MCF 10A (cell line): ENCODE results near the gene FOXP1. TPM values are rescaled to one million over a fixed set of nuclear protein-coding genes. Genes with fewer than 3 reads are reported as not detected.

Experiments
- BruUV-seq: library from RNA; stranded (reverse); fragments of 400-500 nt; replicated peaks from 2 replicates; lab custom pipeline; 2021; lab: Mats Ljungman, UMichigan
- CTCF ChIA-PET: fragments of 300-600 bp; sonication (Branson Sonifier 250); formaldehyde crosslinking; extraction: SDS; loops from one replicate; lab custom pipeline; 2021; ENCODE audit warnings: antibody characterized with exemption, inconsistent platforms; lab: Yijun Ruan, JAX
- POLR2A ChIA-PET: fragments of 300-600, 350-650 bp; sonication (Branson Sonifier 250); formaldehyde crosslinking; extraction: SDS; loops from one replicate; lab custom pipeline; 2020; ENCODE audit warnings: antibody characterized with exemption, inconsistent platforms; lab: Yijun Ruan, JAX
- DNase-seq: peaks from one replicate; pipeline ENCODE4 v3.0.0-alpha.2; 2018; ENCODE audit not compliant: unreplicated experiment
- H3K27ac Mint-ChIP-seq: one replicate; pipeline ENCODE4 v1.8.0; 2022; ENCODE audit warnings: mild to moderate bottlenecking, low read depth, mixed read lengths; ENCODE audit not compliant: unreplicated experiment
- H3K27me3 Mint-ChIP-seq: one replicate; pipeline ENCODE4 v1.8.0; 2022; ENCODE audit warnings: mixed read lengths; ENCODE audit not compliant: insufficient read depth, unreplicated experiment
- H3K36me3 Mint-ChIP-seq: one replicate; pipeline ENCODE4 v1.8.0; 2022; ENCODE audit warnings: mild to moderate bottlenecking, moderate library complexity, mixed read lengths; ENCODE audit not compliant: insufficient read depth, unreplicated experiment
- H3K4me1 Mint-ChIP-seq: one replicate; pipeline ENCODE4 v1.8.0; 2022; ENCODE audit warnings: mixed read lengths; ENCODE audit not compliant: insufficient read depth, unreplicated experiment
- H3K4me3 Mint-ChIP-seq: one replicate; pipeline ENCODE4 v1.8.0; 2022; ENCODE audit warnings: mild to moderate bottlenecking, moderate library complexity, mixed read lengths; ENCODE audit not compliant: unreplicated experiment
- H3K9me3 Mint-ChIP-seq: one replicate; pipeline ENCODE4 v1.8.0; 2022; ENCODE audit warnings: mixed read lengths; ENCODE audit not compliant: unreplicated experiment
- CTCF ChIP-seq: fragments of 200-600 bp; IDR thresholded peaks from one replicate; pipeline ENCODE4 v1.8.0; 2022; ENCODE audit warnings: antibody characterized with exemption, mild to moderate bottlenecking; ENCODE audit not compliant: unreplicated experiment
- intact Hi-C: fragments of 100-400 bp; cut with micrococcal nuclease; formaldehyde crosslinking; loops from 2 replicates; pipeline ENCODE4 v1.14.1; 2022
- total RNA-seq: library from RNA; stranded (reverse); gene quantifications from 2 replicates; pipeline ENCODE4 v1.2.3, GENCODE V29; 2022

FOXP1 gene
- total RNA-seq, 1 experiment from 2014 or later, result 49.0 TPM

GRCh38 chr3:71515636-71516365 is 67.7 kb downstream of the FOXP1 start:
- no peaks in the 10 kb centered on the region for H3K27me3 Mint-ChIP-seq
- ChIA-PET CTCF (interaction anchor here (0.6 to 0.7 kb wide), 3 partner anchors 14 to 51 kb away, joined by 3 to 4 read pairs (median 3); no protein-coding TSS in a partner anchor), POLR2A (interaction anchor here (0.6 to 2.0 kb wide), 3 partner anchors 11 to 139 kb away, joined by 4 to 8 read pairs (median 5); no protein-coding TSS in a partner anchor)
- DNase-seq, result no peak
- H3K27ac Mint-ChIP-seq, result peak overlapping the region; percentile 40
- no peaks in the 10 kb centered on the region for H3K36me3 Mint-ChIP-seq
- no peak for TF ChIP-seq CTCF
- H3K9me3 Mint-ChIP-seq, result no peaks in the 10 kb centered on the region
- H3K4me3 Mint-ChIP-seq, result no peak overlapping the region
- H3K4me1 Mint-ChIP-seq, result peaks cover 24% of the 10 kb centered on the region
- no TSS peak for BruUV-seq
- intact Hi-C loops, result no loop called here

GRCh38 chr3:71514621-71515020 is 68.9 kb downstream of the FOXP1 start:
- TF ChIP-seq CTCF, result no peak
- Mint-ChIP-seq H3K27me3 (no peaks in the 10 kb centered on the region), H3K27ac (no peak overlapping the region), H3K4me3 (no peak overlapping the region), H3K36me3 (no peaks in the 10 kb centered on the region), H3K4me1 (peaks cover 17% of the 10 kb centered on the region), H3K9me3 (no peaks in the 10 kb centered on the region)
- BruUV-seq, result no TSS peak
- intact Hi-C loops, result no loop called here
- ChIA-PET CTCF (interaction anchor here (0.6 to 1.4 kb wide), 3 partner anchors 13 to 324 kb away, joined by 3 to 5 read pairs (median 3); no protein-coding TSS in a partner anchor), POLR2A (interaction anchor here (0.8 to 2.0 kb wide), 3 partner anchors 10 to 64 kb away, joined by 3 to 8 read pairs (median 4); no protein-coding TSS in a partner anchor)
- DNase-seq, result no peak

- BruUV-seq, result no TSS peak
These were observed 70.0 kb downstream of the FOXP1 start for GRCh38 chr3:71513515-71513914.

More at GRCh38 chr3:71513515-71513914, 70.0 kb downstream of the FOXP1 start:
- CTCF ChIA-PET, result interaction anchor here (1.4 kb wide), 1 partner anchor 14 kb away, joined by 3 read pairs; no protein-coding TSS in a partner anchor
- Mint-ChIP-seq H3K9me3 (no peaks in the 10 kb centered on the region), H3K27ac (no peak overlapping the region), H3K36me3 (peaks cover under 1% of the 10 kb centered on the region), H3K27me3 (no peaks in the 10 kb centered on the region), H3K4me3 (no peak overlapping the region), H3K4me1 (peaks cover 13% of the 10 kb centered on the region)
- DNase-seq, result no peak
- no peak for TF ChIP-seq CTCF
- POLR2A ChIA-PET, result interaction anchor here (0.6 kb wide), 2 partner anchors 17 to 54 kb away, joined by 3 read pairs; no protein-coding TSS in a partner anchor
- intact Hi-C loops, result no loop called here
